DMS114 treated with DMSO at 0.1 percent for 48 hours (cell line): ENCODE data around the gene TMPRSS11E.
"Not testable (repeated sequence)": the region's sequence is repeated elsewhere in the genome, so short reads cannot be mapped to it uniquely, and the experiment has no call there.

Experiments used
- DNase-seq: peaks from one replicate; lab custom pipeline; 2025; ENCODE audit not compliant: unreplicated experiment; lab: John Stamatoyannopoulos, UW

Gene TMPRSS11E

GRCh38 chr4:68461790-68462189 is 14.5 kb downstream of the TMPRSS11E start:
- DNase-seq: no peak

- DNase-seq: no peak
These were observed 15.4 kb downstream of the TMPRSS11E start for GRCh38 chr4:68462691-68463090.

DNA sequence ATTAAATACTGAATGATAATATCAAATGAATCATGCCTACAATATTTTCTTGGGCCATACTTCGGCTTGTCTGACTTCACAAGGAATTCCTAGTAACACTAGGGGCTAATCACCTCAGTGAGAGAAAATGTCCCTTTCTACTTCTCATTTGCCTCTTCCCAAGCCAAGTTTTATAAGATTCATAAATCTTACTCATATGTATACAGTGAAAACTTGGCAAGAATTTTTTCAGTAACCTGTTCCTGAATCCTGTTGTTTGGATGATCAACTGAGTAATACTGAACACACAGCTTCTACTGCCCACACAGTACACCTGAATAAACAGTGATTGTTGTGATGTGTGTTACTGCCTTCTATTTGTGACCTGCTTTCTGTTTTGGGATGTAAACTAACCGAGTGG is 16.5 kb downstream of the TMPRSS11E start:
- no peak for DNase-seq

DNA sequence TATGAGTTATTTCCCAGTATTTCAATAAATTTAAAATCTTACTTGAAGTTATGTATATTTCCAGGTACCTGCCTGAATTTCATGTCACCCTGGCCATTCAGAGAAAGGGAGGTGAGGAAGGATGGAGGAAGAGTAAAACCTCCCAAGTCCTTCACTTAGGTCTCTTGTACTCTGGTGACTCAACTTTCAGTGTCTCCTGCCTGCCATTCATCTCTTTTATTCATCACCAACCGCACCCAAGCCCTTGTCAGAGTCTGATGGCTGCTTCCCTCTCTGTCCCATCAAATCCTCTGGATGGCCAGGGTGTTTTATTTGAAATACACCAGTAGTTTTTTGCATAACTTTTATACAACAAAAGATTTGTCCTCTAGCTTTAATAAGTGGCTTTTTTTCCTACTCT is 17.8 kb downstream of the TMPRSS11E start:
- no peak for DNase-seq

DNA sequence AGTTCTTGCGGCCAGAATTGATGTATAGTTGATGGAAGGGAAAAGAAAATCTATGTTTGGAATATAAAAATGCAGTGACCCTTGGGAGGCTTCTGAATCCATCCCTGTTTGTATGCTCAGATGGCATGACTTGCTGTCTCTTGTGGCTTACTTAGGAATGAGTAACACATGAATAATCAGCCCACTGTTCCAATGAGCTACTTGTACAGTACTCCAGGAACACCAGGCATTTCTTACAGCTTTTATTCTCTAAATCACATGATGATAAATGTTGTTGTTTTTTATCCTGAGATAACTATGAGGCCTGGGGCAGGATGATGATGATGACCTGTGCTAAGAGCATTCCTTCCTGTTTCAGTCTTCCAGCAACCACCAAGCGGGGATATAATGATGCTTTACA is 18.9 kb downstream of the TMPRSS11E start:
- DNase-seq: no peak

DNA sequence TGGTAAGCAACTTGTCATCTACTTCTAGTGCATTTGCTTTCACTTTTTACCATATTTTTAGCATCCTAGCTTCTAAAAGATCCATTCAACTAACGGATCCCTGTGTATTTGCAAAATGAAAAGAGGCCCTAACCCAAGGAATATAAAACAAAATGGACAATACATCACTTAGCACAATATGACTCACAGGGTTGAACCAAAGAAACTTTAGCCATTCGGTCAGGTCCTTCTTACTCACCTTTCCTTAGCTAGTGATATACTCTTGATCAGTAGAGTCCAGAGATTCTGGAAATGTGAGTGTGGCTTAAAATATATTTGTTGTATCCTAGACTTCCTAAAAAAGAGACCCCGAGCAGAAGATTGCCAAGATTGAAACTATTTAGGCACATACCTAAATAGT is 19.5 kb downstream of the TMPRSS11E start:
- no peak for DNase-seq

- DNase-seq: no peak
These were observed 22.2 kb downstream of the TMPRSS11E start for GRCh38 chr4:68469482-68469881.

GRCh38 chr4:68476191-68476590 is 28.9 kb downstream of the TMPRSS11E start:
- DNase-seq: no peak

DNA sequence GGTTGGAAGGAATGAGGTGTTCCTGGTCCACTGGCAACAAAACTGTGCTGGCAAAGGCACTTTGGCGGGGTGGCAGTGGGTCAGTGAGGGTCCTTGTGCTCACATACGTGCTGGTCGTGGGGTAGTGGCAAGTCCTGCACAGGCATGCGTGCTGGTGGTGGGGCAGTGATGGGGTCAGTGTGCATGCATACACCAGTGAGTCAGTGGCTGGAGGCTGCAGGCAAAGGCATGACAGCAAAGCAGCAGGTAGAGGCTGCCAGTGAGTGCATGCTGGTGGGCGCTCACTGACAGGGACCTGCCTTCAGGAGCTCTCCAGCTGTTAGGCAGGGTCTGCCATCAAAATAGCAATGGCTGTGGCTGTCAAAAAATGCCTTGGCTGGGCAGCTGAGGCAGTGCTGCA is 42.1 kb downstream of the TMPRSS11E start:
- DNase-seq: no peak

DNA sequence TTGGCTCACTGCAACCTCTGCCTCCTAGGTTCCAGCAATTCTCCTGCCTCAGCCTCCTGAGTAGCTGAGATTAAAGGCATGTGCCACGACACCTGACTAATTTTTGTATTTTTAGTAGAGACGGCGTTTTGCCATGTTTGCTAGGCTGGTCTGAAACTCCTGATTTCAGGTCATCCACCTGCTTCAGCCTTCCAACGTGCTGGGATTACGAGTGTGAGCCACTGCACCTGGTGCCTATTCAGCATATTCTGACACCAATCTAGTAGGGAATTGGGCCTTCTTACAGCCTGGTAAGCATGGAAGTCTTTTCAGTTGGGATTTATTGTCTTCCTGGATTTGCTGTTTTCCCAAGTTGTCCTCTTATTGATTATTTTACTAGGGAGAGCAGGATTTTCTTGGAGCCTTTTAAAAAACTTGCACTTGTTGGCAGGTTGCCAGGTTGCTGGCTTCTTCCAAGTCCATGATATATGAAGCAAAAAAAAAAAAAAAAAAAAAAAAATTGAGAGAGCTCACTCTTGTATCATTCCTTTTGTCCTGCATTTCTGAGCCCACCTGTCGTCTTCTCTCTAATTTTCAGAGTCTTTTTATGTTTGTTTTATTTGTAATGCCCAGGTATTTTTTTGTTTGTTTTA is 43.7 kb downstream of the TMPRSS11E start:
- no peak for DNase-seq

DNA sequence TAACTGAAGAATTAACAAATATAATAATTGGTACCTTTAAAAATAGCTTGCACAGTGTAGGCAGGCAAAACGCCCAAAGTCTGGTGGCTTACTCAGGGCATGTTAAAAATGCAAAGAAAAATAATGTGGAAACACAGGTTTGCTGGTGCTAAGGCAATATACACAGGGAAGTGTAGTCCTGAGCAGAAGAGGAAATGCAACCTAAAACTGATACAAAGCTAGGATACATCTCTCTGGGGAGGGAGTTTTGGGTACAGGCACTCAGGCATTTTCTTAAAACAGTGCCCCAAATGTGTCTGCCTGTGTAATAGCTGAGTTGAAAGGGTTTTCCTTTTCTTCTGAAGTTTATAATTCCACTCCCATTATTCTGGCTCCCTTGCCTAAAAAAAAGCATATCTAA is 47.4 kb downstream of the TMPRSS11E start:
- no peak for DNase-seq

- peak; percentile 27 for DNase-seq
These were observed 51.2 kb downstream of the TMPRSS11E start for GRCh38 chr4:68498413-68499007.

- DNase-seq: no peak
These were observed 51.8 kb downstream of the TMPRSS11E start for GRCh38 chr4:68499021-68499420.

- DNase-seq: not testable (repeated sequence)
These were observed 56.2 kb downstream of the TMPRSS11E start for GRCh38 chr4:68503462-68503861.

DNA sequence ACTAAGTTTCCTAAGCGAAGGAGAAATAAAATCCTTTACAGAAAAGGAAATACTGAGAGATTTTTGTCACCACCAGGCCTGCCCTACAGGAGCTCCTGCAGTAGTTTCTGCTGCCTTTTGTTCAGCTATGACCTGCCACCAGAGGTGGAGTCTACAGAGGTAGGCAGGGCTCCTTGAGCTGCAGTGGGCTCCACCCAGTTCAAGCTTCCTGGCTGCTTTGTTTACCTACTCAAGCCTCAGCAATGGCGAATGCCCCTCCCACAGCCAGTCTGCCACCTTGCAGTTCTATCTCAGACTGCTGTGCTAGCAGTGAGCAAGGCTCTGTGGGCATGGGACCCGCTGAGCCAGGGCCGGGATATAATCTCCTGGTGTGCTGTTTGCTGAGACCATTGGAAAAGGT is 57.6 kb downstream of the TMPRSS11E start:
- not testable (repeated sequence) for DNase-seq

GRCh38 chr4:68505452-68505851 is 58.2 kb downstream of the TMPRSS11E start:
- DNase-seq: not testable (repeated sequence)

DNA sequence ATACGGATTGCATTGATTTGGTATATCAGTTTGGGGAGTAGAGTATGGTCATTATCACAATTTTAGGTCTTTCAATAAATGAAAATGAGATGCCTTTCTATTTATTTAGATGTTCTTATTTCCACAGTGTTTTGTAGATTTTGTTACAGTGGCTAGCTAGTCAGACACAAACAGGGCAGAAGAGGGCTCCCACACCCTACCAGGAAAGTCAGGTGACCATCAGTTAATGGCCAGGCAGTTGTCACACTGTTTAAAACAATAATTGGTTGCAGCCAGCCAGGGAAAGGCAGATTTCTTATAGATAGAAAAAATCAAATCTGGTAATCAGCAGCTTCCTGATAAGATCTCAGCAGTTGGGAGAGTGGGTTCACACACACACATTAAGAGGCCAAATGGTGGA is 71.6 kb downstream of the TMPRSS11E start:
- no peak for DNase-seq

GRCh38 chr4:68520985-68521384 is 73.7 kb downstream of the TMPRSS11E start:
- no peak for DNase-seq

DNA sequence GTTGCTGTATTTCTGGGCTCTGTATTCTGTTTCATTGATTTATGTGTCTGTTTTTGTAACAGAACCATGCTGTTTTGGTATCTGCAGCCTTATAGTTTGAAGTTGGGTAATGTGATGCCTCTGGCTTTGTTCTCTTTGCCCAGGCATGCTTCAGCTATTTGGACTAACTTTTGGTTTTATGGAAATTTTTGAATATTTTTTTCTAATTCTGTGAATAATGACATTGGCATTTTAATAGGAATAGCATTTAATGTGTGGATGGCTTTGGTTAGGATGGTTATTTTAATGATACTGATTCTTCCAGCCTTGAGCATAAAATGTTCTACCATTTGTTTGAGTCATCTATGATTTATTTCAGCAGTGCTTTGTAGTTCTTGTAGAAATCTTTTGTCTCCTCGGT is 75.0 kb downstream of the TMPRSS11E start:
- not testable (repeated sequence) for DNase-seq

GRCh38 chr4:68535974-68536373 is 88.7 kb downstream of the TMPRSS11E start:
- no peak for DNase-seq

DNA sequence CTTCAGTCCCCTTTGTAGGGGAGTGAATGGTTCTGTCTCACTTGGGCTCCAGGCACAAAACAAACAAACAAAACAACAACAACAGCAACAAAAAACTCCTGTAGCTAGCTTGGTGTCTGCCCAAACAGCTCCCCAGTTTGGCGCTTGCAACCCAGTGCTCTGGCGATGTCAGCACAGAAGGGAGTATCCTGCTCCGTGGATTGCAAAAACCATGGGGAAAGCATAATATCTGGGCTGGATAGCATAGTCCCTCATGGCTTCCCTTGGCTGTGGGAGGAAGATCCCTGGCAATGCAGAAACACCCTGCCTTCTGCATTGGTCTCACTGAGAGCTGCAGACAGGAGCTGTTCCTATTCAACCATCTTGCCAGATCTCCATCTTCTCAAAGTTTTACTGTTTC is 89.1 kb downstream of the TMPRSS11E start:
- no peak for DNase-seq

- DNase-seq: not testable (repeated sequence)
These were observed 95.5 kb downstream of the TMPRSS11E start for GRCh38 chr4:68542742-68543141.
